BLaER1 treated with 17β-estradiol and CSF1 and Interleukin-3, amounts not matched to agents 10 nM and 100 nM (cell line): Measurements from ENCODE around the gene MEF2C.
"Not testable (repeated sequence)": the region's sequence is repeated elsewhere in the genome, so short reads cannot be mapped to it uniquely, and the experiment has no call there.

Experiments used
- H3K27ac ChIP-seq, 11 experiments: shearing (Covaris generic); formaldehyde crosslinking; 2 replicates each; pipeline ENCODE4 v1.8.1; 2022
- H3K27me3 ChIP-seq, 11 experiments: shearing (Covaris generic); formaldehyde crosslinking; 2 replicates each; pipeline ENCODE4 v1.8.1; 2022
- H3K36me3 ChIP-seq, 11 experiments: shearing (Covaris generic); formaldehyde crosslinking; 2 replicates each; pipeline ENCODE4 v1.8.1; 2022
- H3K4me1 ChIP-seq, 10 experiments: shearing (Covaris generic); formaldehyde crosslinking; 2 replicates each; pipeline ENCODE4 v1.8.1; 2022
- H3K4me2 ChIP-seq, 11 experiments: shearing (Covaris generic); formaldehyde crosslinking; 2 replicates each; pipeline ENCODE4 v1.8.1; 2022
- H3K4me3 ChIP-seq, 10 experiments: shearing (Covaris generic); formaldehyde crosslinking; 2 replicates each; pipeline ENCODE4 v1.8.1; 2022
- H3K9ac ChIP-seq, 11 experiments: shearing (Covaris generic); formaldehyde crosslinking; 2 replicates each; pipeline ENCODE4 v1.8.1; 2022
- H3K9me3 ChIP-seq, 11 experiments: shearing (Covaris generic); formaldehyde crosslinking; replicated peaks in 1 of 11; 2 replicates each; pipeline ENCODE4 v1.8.1; 2022
- H4K20me1 ChIP-seq, 11 experiments: shearing (Covaris generic); formaldehyde crosslinking; 2 replicates each; pipeline ENCODE4 v1.8.1; 2022
- Cebpa-rat ChIP-seq, 11 experiments: shearing (Covaris generic); IDR thresholded peaks; 2 replicates each; pipeline ENCODE4 v1.8.1; 2022

The MEF2C gene

DNA sequence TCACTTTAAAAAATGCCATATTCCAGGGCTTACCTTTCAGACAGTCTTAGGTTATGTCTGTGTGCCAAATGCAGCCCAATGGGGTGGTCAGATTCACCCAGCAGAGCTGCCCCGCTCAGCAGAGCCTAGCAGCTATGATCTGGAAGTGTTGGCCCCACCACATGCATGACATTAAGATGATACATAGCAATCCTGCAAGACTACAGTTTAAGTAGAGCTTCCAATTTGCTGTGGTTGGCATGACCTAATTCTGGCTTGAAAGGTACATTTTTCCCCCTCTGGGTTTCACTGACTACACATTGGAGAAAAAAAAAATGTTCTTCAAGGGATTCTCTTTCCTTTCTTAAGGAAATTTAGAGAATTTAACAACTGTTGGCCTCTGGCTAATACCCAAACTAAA lies 22.5 kb downstream of the MEF2C start:
- H3K9me3 ChIP-seq: peaks cover 34 to 81% (median 69%) of the 10 kb centered on the region in 11 experiments
- peaks cover 0 to 6% (median 0%) of the 10 kb centered on the region in 10 experiments; a peak in 2 of 20 replicates for H3K4me1 ChIP-seq
- peaks cover 11 to 65% (median 30%) of the 10 kb centered on the region in 11 experiments; a peak in 19 of 22 replicates for H4K20me1 ChIP-seq
- no peaks in the 10 kb centered on the region for H3K27me3 ChIP-seq
- H3K4me3 ChIP-seq: no peak overlapping the region
- no peak overlapping the region for H3K9ac ChIP-seq
- H3K36me3 ChIP-seq: peaks cover 96 to 100% (median 100%) of the 10 kb centered on the region in 11 experiments
- no peak for TF ChIP-seq Cebpa-rat (IDR thresholded peaks at IDR 0.05)
- no peak overlapping the region for H3K4me2 ChIP-seq
- no peak overlapping the region for H3K27ac ChIP-seq

DNA sequence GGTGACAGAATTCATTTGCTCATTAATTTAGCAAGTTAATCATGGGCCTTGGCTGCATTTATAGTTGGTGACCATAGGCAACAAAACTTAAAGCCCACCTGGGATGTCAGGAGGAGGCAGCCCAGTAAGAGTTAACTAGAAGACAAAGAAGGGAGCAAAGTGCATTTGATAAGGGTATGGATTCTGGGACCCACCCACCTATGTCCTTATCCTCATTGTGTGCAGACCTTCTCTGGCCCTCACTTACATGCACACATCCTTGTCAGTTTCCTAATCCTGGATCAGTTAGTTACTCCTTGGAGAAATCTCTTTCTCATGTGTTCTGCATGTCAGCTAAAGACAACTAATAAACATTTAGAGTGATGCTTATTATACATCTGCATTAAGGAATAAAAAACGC lies 24.6 kb downstream of the MEF2C start:
- Histone ChIP-seq H4K20me1 (peaks cover 4 to 60% (median 20%) of the 10 kb centered on the region in 11 experiments; a peak in 18 of 22 replicates), H3K4me3 (no peak overlapping the region), H3K4me1 (peaks cover 0 to 5% (median 0%) of the 10 kb centered on the region in 10 experiments; a peak in 2 of 20 replicates), H3K9me3 (peaks cover 36 to 80% (median 68%) of the 10 kb centered on the region in 11 experiments), H3K36me3 (peaks cover 76 to 100% (median 98%) of the 10 kb centered on the region in 11 experiments), H3K27me3 (no peaks in the 10 kb centered on the region), H3K4me2 (no peak overlapping the region), H3K27ac (no peak overlapping the region), H3K9ac (no peak overlapping the region)
- no peak for TF ChIP-seq Cebpa-rat (IDR thresholded peaks at IDR 0.05)

DNA sequence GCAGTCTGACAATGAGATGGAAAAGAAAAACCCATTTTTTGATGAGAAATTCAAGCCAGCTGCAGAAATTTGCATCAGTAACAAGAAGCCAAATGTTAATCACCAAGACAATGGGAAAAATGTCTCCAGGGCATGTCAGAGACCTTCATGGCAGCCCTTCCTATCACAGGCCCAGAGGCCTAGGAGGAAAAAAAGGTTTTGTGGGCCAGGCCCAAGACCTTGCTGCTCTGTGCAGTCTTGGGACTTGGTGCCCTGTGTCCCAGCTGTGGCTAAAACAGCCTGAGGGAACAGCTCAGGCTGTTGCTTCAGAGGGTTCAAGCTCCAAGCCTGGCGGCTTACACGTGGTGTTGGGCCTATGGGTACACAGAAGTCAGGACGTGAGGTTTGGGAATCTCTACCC lies 26.6 kb downstream of the MEF2C start:
- not testable (repeated sequence) for H3K4me1 ChIP-seq

DNA sequence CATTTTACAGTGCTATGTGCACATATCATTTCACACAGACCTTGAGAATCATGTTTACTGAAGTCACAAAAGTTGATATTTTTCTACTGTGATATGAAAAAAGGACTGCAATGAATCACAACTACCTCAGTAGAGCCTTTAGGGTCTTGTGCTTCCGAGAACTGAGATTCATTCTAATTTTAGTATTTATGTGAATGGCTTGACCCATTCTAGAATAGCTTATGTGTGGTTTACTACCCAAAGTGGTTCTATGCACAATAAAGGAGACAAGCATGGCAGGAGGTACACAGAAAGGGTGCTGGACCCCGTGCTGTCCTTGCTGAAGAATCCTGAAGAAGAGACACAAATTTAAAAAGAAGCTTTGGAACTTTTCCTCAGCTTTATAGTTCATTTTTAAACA lies 28.2 kb downstream of the MEF2C start:
- no peak for TF ChIP-seq Cebpa-rat (IDR thresholded peaks at IDR 0.05)

More for the DNA sequence above, 26.6 kb downstream of the MEF2C start:
- Histone ChIP-seq H3K36me3 (peaks cover 65 to 100% (median 91%) of the 10 kb centered on the region in 11 experiments), H4K20me1 (peaks cover 0 to 50% (median 8%) of the 10 kb centered on the region in 11 experiments; a peak in 11 of 22 replicates), H3K9me3 (peaks cover 43 to 74% (median 68%) of the 10 kb centered on the region in 11 experiments), H3K4me3 (peak overlapping the region in 3 of 10 experiments; percentile 18 to 39 (median 20); a peak in 2 of 20 replicates)
- H3K27me3 ChIP-seq, H3K4me2 ChIP-seq, H3K27ac ChIP-seq, H3K9ac ChIP-seq: not testable (repeated sequence)

DNA sequence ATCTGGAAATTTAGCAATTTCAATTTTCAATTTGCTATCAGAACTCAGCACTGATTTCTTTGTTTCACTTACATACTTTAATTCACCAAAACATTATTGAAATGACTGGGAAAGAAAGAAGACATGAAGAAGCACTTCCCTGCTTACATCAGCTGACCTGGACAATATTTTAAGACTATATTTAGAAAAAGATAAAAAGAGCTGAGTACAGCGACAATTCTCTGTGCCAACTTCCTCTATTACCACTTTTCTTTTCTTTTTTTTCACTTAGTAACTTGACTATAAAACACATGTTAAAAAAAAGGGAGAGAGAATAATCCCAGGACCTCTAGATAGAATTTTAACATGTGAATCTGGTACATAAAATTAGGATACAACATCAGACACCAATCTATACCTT lies 35.6 kb downstream of the MEF2C start:
- TF ChIP-seq Cebpa-rat (IDR thresholded peaks at IDR 0.05): no peak
- H3K9ac ChIP-seq: peak overlapping the region in 4 of 11 experiments; percentile 11 to 59 (median 44); a peak in 6 of 22 replicates
- peaks cover 0 to 10% (median under 1%) of the 10 kb centered on the region in 11 experiments; a peak in 12 of 22 replicates for H3K9me3 ChIP-seq
- peaks cover 0 to 57% (median 0%) of the 10 kb centered on the region in 11 experiments; a peak in 5 of 22 replicates for H4K20me1 ChIP-seq
- peak overlapping the region in 8 of 11 experiments; percentile 1 to 85 (median 36); a peak in 13 of 22 replicates for H3K4me2 ChIP-seq
- H3K36me3 ChIP-seq: peaks cover under 1 to 81% (median 47%) of the 10 kb centered on the region in 11 experiments; a peak in 21 of 22 replicates
- peak overlapping the region in 6 of 11 experiments; percentile 5 to 74 (median 66); a peak in 11 of 22 replicates for H3K27ac ChIP-seq
- no peaks in the 10 kb centered on the region for H3K27me3 ChIP-seq
- peak overlapping the region in 1 of 10 experiments; percentile 26; a peak in 1 of 20 replicates for H3K4me3 ChIP-seq
- H3K4me1 ChIP-seq: peaks cover 38 to 87% (median 67%) of the 10 kb centered on the region in 10 experiments

More for the DNA sequence above, 28.2 kb downstream of the MEF2C start:
- peaks cover 0 to 37% (median 4%) of the 10 kb centered on the region in 11 experiments; a peak in 10 of 22 replicates for H4K20me1 ChIP-seq
- 0 out of 22 replicates have a peak overlapping the region, but pooled peaks of 1 of the 11 experiments have one; percentile 7 for H3K27ac ChIP-seq
- H3K4me3 ChIP-seq: no peak overlapping the region
- H3K9ac ChIP-seq: no peak overlapping the region
- H3K36me3 ChIP-seq: peaks cover 49 to 100% (median 88%) of the 10 kb centered on the region in 11 experiments
- peaks cover 41 to 63% (median 53%) of the 10 kb centered on the region in 11 experiments for H3K9me3 ChIP-seq
- no peak overlapping the region for H3K4me2 ChIP-seq
- peaks cover 0 to 17% (median 8%) of the 10 kb centered on the region in 10 experiments; a peak in 11 of 20 replicates for H3K4me1 ChIP-seq
- H3K27me3 ChIP-seq: no peaks in the 10 kb centered on the region

DNA sequence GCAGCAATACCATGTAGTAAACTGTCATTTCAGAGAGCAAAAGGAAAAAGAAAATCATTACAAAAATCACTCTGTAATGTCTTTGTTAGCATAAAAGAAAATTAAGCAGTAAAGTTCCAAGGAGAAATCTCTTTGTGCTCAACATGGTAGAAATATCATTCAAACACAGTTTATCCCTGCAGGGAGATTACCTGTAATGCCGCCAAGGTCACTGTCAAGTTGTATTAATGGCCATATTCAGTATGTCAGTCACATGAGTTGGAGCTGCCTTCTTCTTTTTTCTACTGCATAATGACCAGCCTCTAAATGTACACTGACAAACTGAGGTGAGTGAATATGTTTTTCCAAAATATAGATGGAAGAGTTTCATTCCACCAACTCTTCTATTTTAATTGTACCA lies 36.5 kb downstream of the MEF2C start:
- peak overlapping the region in 8 of 11 experiments; percentile 3 to 85 (median 42); a peak in 11 of 22 replicates for H3K4me2 ChIP-seq
- no peak overlapping the region; a peak in 1 of 20 replicates for H3K4me3 ChIP-seq
- H3K27ac ChIP-seq: peak overlapping the region in 8 of 11 experiments; percentile 4 to 74 (median 42); a peak in 8 of 22 replicates
- no peak for TF ChIP-seq Cebpa-rat (IDR thresholded peaks at IDR 0.05)
- H3K9me3 ChIP-seq: peaks cover 0 to 7% (median 0%) of the 10 kb centered on the region in 11 experiments; a peak in 4 of 22 replicates
- H3K27me3 ChIP-seq: no peaks in the 10 kb centered on the region
- H4K20me1 ChIP-seq: peaks cover 0 to 57% (median 0%) of the 10 kb centered on the region in 11 experiments; a peak in 6 of 22 replicates
- H3K36me3 ChIP-seq: peaks cover 0 to 75% (median 46%) of the 10 kb centered on the region in 11 experiments; a peak in 21 of 22 replicates
- H3K9ac ChIP-seq: no peak overlapping the region
- peaks cover 41 to 97% (median 76%) of the 10 kb centered on the region in 10 experiments for H3K4me1 ChIP-seq

DNA sequence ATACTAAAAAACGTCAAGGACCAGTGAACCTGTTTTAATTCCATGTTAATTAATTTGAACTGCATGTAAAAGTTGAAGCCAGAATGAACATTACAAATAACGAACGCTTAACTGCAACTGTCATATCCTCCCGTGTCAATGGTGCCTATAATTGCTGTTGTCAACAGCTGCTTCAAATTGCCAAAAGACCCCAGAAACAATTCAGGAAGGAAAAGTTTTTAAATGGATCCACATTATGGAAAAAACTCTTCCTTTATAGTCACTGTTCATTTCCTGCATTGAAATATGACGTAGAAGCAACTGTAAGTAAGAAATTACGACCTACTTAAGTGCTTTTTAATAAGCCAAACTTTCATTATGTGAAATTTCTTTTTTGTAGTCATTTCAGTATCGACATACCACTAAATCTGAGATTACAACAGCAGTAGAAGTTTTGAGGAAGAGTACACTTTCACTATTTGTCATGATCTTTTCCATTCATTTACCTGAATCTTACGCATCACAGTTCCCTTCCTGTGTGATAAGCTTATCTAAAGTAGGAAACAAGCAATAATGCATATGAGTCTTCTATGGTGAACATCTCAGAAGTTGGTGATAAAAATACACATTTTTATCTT lies 37.8 kb downstream of the MEF2C start:
- Histone ChIP-seq H3K27ac (peak overlapping the region in 10 of 11 experiments; percentile 19 to 73 (median 42); a peak in 11 of 22 replicates), H3K4me1 (peaks cover 47 to 100% (median 84%) of the 10 kb centered on the region in 10 experiments), H3K4me2 (peak overlapping the region; percentile 20 to 85 (median 41); a peak in 20 of 22 replicates), H4K20me1 (peaks cover 0 to 53% (median 0%) of the 10 kb centered on the region in 11 experiments; a peak in 7 of 22 replicates), H3K9ac (no peak overlapping the region), H3K9me3 (peaks cover 0 to 7% (median 0%) of the 10 kb centered on the region in 11 experiments; a peak in 4 of 22 replicates), H3K36me3 (peaks cover 0 to 75% (median 46%) of the 10 kb centered on the region in 11 experiments; a peak in 21 of 22 replicates), H3K27me3 (no peaks in the 10 kb centered on the region), H3K4me3 (no peak overlapping the region)
- no peak for TF ChIP-seq Cebpa-rat (IDR thresholded peaks at IDR 0.05)

DNA sequence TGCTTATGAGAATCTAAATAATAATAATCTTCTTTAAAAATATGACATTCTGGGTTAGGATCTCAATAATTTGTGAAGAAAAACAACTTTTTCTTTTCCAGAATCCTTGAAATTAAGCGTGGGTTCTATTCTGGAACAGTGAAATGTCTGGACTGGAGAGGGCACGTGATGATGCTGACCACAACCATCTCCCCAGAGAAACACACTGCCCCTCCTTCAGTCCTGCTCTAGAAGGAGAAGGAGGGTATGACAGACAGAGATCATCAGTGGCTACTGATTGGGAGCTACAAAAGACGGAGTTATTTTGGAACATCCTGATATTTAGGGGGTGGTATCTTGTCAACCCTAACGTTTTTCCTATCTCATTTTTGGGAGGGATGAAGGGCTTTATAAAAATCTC lies 40.2 kb downstream of the MEF2C start:
- Histone ChIP-seq H3K9ac (peak overlapping the region in 1 of 11 experiments; percentile 38; a peak in 2 of 22 replicates), H3K27ac (peak overlapping the region in 10 of 11 experiments; percentile 1 to 38 (median 23); a peak in 10 of 22 replicates), H3K4me2 (peak overlapping the region; percentile 19 to 80 (median 48); a peak in 20 of 22 replicates), H3K27me3 (no peaks in the 10 kb centered on the region), H4K20me1 (peaks cover 0 to 57% (median 0%) of the 10 kb centered on the region in 11 experiments; a peak in 6 of 22 replicates), H3K4me1 (peaks cover 46 to 100% (median 93%) of the 10 kb centered on the region in 10 experiments), H3K4me3 (no peak overlapping the region; a peak in 1 of 20 replicates), H3K9me3 (peaks cover 0 to 7% (median 0%) of the 10 kb centered on the region in 11 experiments; a peak in 2 of 22 replicates), H3K36me3 (peaks cover 0 to 81% (median 52%) of the 10 kb centered on the region in 11 experiments; a peak in 20 of 22 replicates)
- TF ChIP-seq Cebpa-rat (IDR thresholded peaks at IDR 0.05): no peak
